Measurements from ENCODE around the gene HOTAIR.

The HOTAIR gene

GRCh38 chr12:53938326-53939140 is 36.2 kb downstream of the HOTAIR start, which contains the start of gene HOXC13:
Gene HOXC13 (plus strand): TSS chr12:53938831. CDS start chr12:53938907, 76 bp downstream.
- H3K27me3 ChIP-seq = peaks cover 9 to 91% of the 10 kb centered on the region in 2 donors
- no peaks in the 10 kb centered on the region for H3K9me3 ChIP-seq
- TF ChIP-seq CTCF (IDR thresholded peaks at IDR 0.05) = no peak
- no peaks in the 10 kb centered on the region for H3K36me3 ChIP-seq
- H3K4me1 ChIP-seq = peaks cover 0 to 32% (median 15%) of the 10 kb centered on the region in 4 donors
- H3K27ac ChIP-seq = peak within 1 kb of the TSS; percentile 20 to 56
- peak; percentile 84 to 93 for DNase-seq
- peak within 1 kb of the TSS; percentile 47 to 61 for H3K4me3 ChIP-seq
- intact Hi-C loops (cut with DNase I; ENCODE audit: low total_unique reads) = no loop called here

GRCh38 chr12:53937596-53938325 is 37.0 kb downstream of the HOTAIR start:
- H3K9me3 ChIP-seq = no peaks in the 10 kb centered on the region
- no peaks in the 10 kb centered on the region for H3K36me3 ChIP-seq
- DNase-seq = no peak
- H3K4me3 ChIP-seq = peak overlapping the region; percentile 14 to 61
- H3K27me3 ChIP-seq = peaks cover 9 to 91% of the 10 kb centered on the region in 2 donors
- intact Hi-C loops (cut with DNase I; ENCODE audit: low total_unique reads) = no loop called here
- no peak overlapping the region for H3K27ac ChIP-seq
- peaks cover 0 to 32% (median 15%) of the 10 kb centered on the region in 4 donors for H3K4me1 ChIP-seq
- no peak for TF ChIP-seq CTCF (IDR thresholded peaks at IDR 0.05)

- Histone ChIP-seq H3K27me3 (peaks cover 9 to 91% of the 10 kb centered on the region in 2 donors), H3K4me3 (no peak overlapping the region), H3K9me3 (no peaks in the 10 kb centered on the region), H3K4me1 (peaks cover 0 to 32% (median 15%) of the 10 kb centered on the region in 4 donors), H3K36me3 (no peaks in the 10 kb centered on the region), H3K27ac (no peak overlapping the region)
- intact Hi-C loops (cut with DNase I; ENCODE audit: low total_unique reads) = no loop called here
- no peak for DNase-seq
- TF ChIP-seq CTCF (IDR thresholded peaks at IDR 0.05) = no peak
Observed at GRCh38 chr12:53937099-53937498, 37.7 kb downstream of the HOTAIR start.

GRCh38 chr12:53935383-53936341 is 39.1 kb downstream of the HOTAIR start:
- Histone ChIP-seq H3K4me1 (peaks cover 0 to 32% (median 15%) of the 10 kb centered on the region in 4 donors), H3K27ac (no peak overlapping the region), H3K27me3 (peaks cover 12 to 99% of the 10 kb centered on the region in 2 donors), H3K9me3 (no peaks in the 10 kb centered on the region), H3K4me3 (no peak overlapping the region), H3K36me3 (no peaks in the 10 kb centered on the region)
- no peak for TF ChIP-seq CTCF (IDR thresholded peaks at IDR 0.05)
- DNase-seq = no peak
- intact Hi-C loops (cut with DNase I; ENCODE audit: low total_unique reads) = no loop called here

GRCh38 chr12:53932915-53933314 is 41.8 kb downstream of the HOTAIR start:
- no peak overlapping the region for H3K4me3 ChIP-seq
- no peaks in the 10 kb centered on the region for H3K9me3 ChIP-seq
- no peak for TF ChIP-seq CTCF (IDR thresholded peaks at IDR 0.05)
- H3K27ac ChIP-seq = no peak overlapping the region
- peaks cover 0 to 8% (median 4%) of the 10 kb centered on the region in 4 donors for H3K4me1 ChIP-seq
- no peak for DNase-seq
- no peaks in the 10 kb centered on the region for H3K36me3 ChIP-seq
- intact Hi-C loops (cut with DNase I; ENCODE audit: low total_unique reads) = no loop called here
- H3K27me3 ChIP-seq = peaks cover 13 to 100% of the 10 kb centered on the region in 2 donors

All from tibial artery (tissue), 4 donors.